ENCODE measurements around the gene BLVRB. TPM values are rescaled to one million over a fixed set of nuclear protein-coding genes. Genes with fewer than 3 reads are reported as not detected.

Gene BLVRB
- total and polyA plus RNA-seq, 10 of the 15 experiments (the other 5 are each of a cell fraction or from before 2014, with no cell fraction given): 6.3 to 53.3 (median 27.8) TPM

- Histone ChIP-seq H3K9me3 (replicated peaks; ENCODE audit: control insufficient read depth, insufficient read depth, low read length) (no peaks in the 10 kb centered on the region), H3K4me3 (no peak overlapping the region), H2AFZ (ENCODE audit: control insufficient read depth, low read depth, low read length) (no peak overlapping the region), H3K27ac (ENCODE audit: control insufficient read depth, insufficient read depth) (no peak overlapping the region), H3K9ac (ENCODE audit: control insufficient read depth, insufficient read depth, low read length) (no peak overlapping the region), H4K20me1 (ENCODE audit: control insufficient read depth, insufficient read depth) (no peaks in the 10 kb centered on the region), H3K36me3 (ENCODE audit: control insufficient read depth in 2 of 2, insufficient read depth in 2 of 2, low read length in 1 of 2) (no peaks in the 10 kb centered on the region), H3K4me2 (ENCODE audit: control insufficient read depth, insufficient read depth) (no peak overlapping the region), H3K79me2 (ENCODE audit: control insufficient read depth, insufficient read depth, low read length) (no peaks in the 10 kb centered on the region), H3K4me1 (ENCODE audit: control insufficient read depth, insufficient read depth, low read length) (peaks cover 15% of the 10 kb centered on the region), H3K27me3 (replicated peaks in 1 of 2; ENCODE audit: control insufficient read depth in 2 of 2, insufficient read depth in 2 of 2, low read length in 1 of 2) (no peaks in the 10 kb centered on the region)
- CTCF ChIA-PET: interaction anchor here (2.2 kb wide), 1 partner anchor 154 kb away, joined by 7 read pairs; no protein-coding TSS in a partner anchor
- no peak for TF ChIP-seq ZBTB11 (CRISPR knock-in tag; IDR thresholded peaks at IDR 0.05)
- no peak for TF ChIP-seq CBX5 (IDR thresholded peaks at IDR 0.05; ENCODE audit: low read depth)
- TF ChIP-seq SIX5 (IDR thresholded peaks at IDR 0.05; ENCODE audit: low read depth, low read length, severe bottlenecking): no peak
- no peak for TF ChIP-seq CBFB (IDR thresholded peaks at IDR 0.05; ENCODE audit: low read depth)
- no peak for TF ChIP-seq ZNF592 (IDR thresholded peaks at IDR 0.05)
- no peak for TF ChIP-seq YBX1 (IDR thresholded peaks at IDR 0.05)
- TF ChIP-seq RUNX3 (IDR thresholded peaks at IDR 0.05; ENCODE audit: low read length): no peak
- TF ChIP-seq ATF7 (IDR thresholded peaks at IDR 0.05; ENCODE audit: low read depth): no peak
- TF ChIP-seq TCF12 (IDR thresholded peaks at IDR 0.05; ENCODE audit: low read depth, low read length): no peak
- TF ChIP-seq POU2F2 (IDR thresholded peaks at IDR 0.05; ENCODE audit: borderline replicate concordance, low read depth, low read length): no peak
- TF ChIP-seq CHD1 (IDR thresholded peaks at IDR 0.05; ENCODE audit: low read depth, low read length): no peak
- in situ Hi-C loops (cut with MboI) (no loop called here), intact Hi-C loops (cut with micrococcal nuclease; ENCODE audit: unreplicated experiment) (no loop called here)
- RAD21 ChIA-PET (ENCODE audit: unreplicated experiment): no interaction called here
- BruUV-seq (replicated peaks): no TSS peak
- POLR2A ChIA-PET: no interaction called here
- 91% methylated on average over 3 of the region's 3 CpGs for WGBS (ENCODE audit: insufficient coverage, insufficient replicate concordance, low lambda C conversion rate, missing lambda C conversion rate)
- ATAC-seq (no peak), DNase-seq (ENCODE audit: low read depth, low spot score) (no peak), FAIRE-seq (no peak)
- SMC1A ChIA-PET (ENCODE audit: uncharacterized antibody, unreplicated experiment): no interaction called here
Observed at GRCh38 chr19:40458597-40458974, 7.0 kb downstream of the BLVRB start.

All from GM12878 (cell line).